Activated T-helper 1 cell treated with anti-CD3 and anti-CD28 coated beads, Interleukin-2, amount 50 U/mL, for 16 hours (primary cell): Measurements from ENCODE around the gene FGGY.

ENCODE experiments used
- DNase-seq, 2 donors: peaks; one replicate each; pipeline ENCODE4 v3.0.0-alpha.2; 2020; ENCODE audit warnings: low read depth in 1 of 2, low spot score in 1 of 2

FGGY gene

DNA sequence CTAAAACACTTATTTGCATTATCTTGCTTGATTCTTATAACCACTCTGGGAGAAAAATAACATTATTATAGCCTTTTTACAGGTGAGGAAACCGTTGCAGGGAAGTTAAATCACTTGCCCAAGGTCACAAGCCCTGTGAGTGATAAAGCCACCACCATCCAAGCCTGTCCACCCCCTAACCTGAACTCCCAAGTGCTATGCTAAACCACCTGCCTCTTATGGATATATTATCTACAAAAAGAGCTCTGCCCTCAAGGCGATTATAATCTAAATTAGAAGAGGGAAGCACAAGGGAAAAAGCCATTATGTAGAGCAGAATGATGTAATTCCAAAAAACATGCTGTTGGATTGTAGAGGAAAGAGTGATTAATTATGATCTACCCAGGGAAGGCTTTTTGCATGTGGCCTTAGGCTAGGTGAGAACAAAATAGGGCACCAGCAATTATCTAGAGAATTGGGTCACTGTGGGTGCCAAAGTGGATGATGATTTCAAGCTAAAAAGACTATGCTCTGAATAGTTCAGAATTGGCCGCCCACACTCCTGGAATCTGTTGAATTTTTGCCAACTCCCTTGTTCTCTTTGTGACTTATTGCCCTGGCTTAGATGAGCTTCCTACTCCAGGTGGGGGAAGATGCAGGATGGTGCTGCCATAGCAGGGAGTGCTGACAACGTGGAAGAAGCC is 205.3 kb downstream of the FGGY start:
- no peak for DNase-seq

DNA sequence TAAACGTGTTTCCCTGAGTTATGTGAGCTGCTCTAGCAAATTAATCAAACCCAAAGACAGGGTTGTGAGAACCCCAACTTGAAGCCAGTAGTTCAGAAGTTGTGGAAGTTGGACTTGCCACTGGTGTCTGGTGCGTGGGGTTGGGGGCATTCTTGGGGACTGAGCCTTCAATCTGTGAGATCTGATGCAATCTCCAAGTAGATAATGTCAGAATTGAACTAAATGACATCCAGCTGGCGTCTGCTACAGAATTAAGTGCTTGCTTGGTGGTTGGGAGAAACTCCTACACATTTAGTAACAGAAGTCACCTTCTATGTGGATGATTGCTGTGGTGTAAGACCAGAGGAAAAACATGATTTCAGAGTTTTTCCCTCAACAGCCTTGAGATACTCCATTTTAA is 207.4 kb downstream of the FGGY start:
- no peak for DNase-seq

DNA sequence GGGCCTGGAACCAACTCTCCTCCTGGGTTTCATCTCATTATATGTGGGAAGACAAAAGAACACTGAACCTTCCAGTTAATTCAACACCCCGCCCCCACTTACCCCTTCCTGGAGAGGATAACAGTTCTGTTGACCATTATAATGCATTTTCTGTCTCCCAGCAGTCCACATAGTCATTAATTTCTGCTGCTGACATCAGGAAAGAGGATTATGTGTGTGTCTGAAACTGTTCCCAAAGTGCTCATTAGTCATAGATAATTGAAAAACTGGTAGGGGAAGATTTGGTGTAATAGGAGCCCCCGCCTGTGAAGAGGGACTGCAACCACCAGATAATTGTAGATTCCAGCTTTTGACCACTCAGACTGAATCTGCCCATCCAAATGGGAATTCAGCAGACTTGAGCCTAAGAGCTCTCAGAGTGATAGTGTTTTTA is 208.7 kb downstream of the FGGY start:
- DNase-seq: no peak

DNA sequence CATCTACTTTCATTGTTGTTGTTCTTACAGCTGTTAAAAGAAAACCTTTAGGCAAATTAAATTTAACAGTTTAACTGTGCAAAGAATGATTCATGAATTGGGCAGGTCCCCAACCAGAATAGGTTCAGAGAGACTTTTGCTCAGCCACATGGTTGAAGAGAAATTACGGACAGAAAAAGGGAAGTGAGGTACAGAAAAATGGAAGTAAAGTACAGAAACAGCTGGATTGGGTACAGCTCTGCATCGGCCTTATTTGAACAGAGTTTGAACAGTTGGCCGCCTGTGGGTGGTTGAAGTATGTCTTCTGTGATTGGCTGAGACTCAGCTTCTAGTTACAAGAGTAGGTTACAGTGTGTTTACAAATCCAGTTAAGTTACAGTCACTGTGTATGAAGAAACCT is 210.1 kb downstream of the FGGY start:
- no peak for DNase-seq

DNA sequence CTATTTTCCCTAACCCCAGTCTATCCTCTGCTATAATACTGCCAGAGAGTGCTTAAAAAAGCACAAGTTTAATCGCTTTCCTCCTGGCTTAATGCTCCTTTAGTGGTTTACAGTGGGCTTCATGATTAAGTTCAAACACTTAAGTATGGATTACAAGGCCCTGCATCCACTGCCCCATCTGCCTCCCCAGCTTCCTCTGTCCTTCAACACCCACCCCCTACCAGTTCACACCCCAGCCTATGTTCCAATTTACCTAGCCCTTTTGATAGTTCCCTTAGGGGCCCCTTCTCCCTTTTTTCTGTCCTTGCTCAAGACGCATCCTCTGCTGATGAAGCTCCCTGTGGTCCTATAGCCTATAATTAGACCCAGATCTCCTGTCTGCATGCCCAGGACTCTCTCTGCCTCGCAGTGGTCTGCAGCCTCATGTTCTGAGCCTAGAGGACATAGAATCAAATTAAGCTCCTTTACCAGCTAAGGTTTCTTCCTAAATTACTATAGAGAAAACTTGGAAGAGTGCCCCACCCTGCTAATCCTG is 212.5 kb downstream of the FGGY start:
- DNase-seq: no peak

DNA sequence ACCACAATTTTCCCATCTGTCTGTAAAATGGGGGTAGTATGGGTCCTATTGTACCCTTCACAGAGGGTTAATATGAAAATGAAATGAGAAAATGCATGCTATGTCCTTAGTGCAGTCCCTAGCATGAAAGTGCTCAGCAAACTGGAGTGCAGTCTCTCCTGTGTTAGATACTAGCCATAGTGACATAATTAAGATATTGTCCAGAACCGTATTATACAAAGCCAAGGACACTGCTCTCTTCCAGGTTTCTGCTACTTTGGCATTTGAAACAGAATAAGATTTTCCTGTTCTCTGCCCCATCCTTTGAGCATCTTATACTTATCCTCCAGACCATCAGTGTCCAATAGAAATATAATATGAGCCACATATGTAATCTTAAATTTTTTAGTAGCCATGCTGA is 213.4 kb downstream of the FGGY start:
- DNase-seq: no peak

DNA sequence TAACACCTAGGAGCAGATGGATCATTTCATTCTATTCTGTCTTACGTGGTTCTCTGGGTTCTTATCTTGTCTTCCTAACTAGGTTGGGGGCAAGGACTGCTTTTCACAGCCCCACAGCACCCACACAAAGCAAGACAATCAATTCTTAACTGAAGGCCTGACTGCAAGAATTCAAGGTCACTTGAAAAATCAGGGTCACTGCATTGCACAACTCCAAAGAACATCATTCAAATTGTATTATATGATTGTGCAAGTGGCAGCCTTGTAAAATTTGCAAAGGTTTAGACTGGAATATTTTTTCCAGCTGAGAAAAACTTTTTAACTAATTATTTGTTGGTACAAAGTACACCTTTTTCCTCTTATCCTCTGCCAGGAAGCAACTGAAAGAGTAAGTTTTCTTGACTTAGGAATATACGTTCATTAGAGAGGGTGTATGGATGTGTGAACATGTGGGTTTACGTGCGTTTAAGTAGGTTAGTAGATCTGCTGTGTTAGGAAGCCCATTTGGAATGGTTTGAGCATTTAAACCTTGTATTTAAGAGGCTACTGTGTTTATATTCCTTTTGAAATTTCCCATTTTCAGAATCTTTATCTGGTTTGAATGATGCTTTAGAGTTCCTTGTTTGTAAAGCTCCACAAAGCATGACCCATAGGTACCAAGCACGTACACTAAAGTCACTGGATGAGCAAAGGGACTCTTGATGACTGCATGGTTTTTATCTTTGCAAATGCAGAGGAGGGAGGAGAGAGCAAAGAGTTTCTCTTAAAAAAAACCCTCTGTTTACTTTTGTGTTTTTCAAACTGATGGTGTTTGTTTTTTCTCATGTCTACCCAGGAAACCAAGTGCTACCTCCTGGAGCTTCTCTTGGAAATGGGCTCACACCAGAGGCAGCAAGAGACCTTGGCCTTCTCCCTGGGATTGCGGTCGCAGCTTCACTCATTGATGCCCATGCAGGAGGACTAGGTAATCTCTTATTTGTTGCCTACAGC is 214.9 kb downstream of the FGGY start:
- DNase-seq: no peak

DNA sequence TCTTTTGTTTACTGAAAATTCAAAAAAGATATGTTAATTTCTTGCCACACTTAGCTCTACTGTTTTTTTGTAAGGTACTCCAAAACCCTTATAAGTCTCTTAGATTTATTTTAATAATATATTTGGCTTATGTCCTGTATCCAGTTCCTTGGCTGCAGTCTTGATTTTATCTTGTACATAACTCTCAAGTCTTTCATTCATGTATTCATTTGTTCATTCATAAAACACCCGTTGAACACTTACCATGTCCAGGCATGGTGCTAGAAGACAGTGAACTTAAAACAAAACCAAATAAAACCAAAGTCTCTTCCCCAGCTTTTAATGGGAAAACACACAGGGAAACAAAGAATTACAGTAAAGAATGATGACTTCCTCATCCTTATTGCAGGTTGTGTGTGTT is 215.8 kb downstream of the FGGY start:
- no peak for DNase-seq

DNA sequence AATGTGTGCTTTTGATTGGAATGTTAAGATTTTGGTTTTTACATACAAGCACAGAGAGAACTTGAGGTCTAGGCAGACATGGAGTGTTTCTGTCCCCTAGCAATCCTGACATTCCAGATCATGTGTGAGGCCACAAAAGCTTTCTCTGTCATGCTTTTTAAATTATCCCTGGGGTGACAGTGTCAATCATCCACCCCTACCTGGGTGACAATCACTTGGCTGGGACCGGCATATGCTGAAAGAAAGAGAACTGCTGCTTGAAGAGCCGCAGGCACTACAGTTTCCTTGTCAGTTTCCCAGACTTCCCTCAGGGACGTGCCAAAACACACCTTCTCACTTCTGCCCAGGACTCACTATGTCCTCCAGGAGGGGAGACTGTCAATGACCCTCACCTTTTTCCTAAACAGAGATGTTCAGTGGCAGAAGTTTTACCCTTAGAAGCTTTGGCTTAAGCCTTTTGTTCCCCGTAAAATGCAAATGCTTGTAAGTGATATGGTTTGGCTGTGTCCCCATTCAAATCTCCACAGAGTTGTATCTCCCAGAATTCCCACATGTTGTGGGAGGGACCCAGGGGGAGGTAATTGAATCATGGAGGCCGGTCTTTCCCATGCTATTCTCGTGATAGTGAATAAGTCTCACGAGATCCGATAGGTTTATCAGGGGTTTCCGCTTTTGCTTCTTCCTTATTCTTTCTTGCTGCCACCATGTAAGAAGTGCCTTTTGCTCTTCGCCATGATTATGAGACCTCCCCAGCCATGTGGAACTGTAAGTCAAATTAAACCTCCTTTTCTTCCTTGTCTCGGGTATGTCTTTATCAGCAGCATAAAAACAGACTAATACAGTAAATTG is 217.4 kb downstream of the FGGY start:
- DNase-seq: no peak

DNA sequence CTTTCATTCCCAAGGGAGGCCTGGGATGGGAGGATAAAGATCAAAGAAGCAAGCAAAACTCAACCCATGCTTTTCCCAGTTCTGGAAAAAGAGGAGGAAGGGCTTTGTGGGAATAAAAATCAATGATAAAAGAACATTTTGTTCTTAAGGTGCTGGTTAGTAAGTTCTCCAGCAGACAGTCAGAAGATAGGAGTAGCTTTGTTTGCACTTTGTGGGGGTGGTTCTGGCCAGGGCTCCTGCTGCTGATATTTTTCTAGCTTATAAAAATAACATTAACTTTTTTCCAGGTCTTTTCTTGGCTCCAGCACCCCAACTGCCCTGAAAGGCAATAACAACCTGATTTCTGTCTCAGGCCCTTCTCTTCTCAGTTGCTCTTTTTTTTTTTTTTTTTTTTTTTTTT is 220.0 kb downstream of the FGGY start:
- no peak for DNase-seq

DNA sequence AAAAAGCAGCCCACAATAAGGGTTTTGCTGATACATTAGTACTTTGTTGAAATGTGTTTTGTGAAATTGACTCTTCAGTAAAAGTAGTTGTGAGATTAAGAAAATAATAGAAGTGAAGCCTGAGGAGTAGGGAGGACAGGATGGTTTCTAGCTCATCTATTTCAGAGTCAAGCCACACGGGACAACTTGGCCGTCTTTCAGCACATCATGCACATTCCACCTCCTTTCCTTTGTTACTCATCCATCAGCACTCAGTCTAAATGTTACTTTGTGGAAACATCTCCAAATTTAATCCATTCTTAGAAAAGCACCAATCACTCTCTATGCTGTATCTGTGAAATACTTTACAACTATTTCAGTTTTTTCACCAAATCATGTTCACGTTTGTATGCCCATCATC is 223.3 kb downstream of the FGGY start:
- no peak for DNase-seq

DNA sequence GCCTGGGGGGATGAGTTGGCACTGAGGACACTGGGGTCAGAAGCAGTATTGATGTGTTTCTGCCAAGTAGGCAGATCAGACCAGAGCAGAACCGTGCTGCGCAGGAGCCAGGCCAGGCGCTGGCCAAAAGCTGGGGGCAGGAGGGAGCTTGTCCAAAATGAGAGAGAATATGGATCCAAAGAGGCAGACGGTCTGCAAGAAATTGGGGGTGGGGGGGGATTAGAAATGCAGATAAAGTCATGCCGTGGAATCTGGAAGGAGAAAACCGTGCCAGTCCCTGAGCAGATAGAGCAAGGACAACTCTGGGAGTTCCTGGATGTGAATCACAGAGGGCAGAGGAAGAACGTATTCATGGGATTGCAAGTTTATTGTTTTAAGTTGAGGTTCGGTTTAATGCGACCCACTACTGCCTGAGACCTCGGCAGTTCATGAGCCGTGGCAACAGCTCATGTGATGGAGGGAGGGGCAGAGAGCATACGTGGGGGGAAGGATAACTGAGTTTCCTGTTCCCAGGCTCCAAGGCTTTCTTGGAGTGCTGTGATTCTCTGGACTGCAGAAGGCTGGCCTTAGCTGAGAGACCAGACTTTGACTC is 224.0 kb downstream of the FGGY start:
- DNase-seq: no peak

DNA sequence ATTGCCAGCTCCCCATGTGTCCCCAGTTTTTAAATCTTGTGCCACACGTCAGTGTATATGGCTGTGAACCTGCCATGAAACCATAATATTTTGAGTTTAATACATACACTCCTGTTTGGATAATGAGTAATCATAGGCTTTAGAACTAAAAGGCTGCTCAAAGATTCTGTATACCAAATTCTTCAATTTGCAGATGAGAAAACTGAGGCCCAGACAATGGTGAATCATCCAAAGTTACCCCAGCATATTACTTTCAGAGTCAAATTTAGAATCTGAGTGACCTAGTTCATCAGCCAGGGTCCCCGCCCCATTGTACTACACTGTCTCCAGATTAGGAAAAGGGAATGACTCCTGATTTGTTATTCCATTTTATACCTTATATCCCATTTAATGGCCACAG is 224.6 kb downstream of the FGGY start:
- DNase-seq: no peak

DNA sequence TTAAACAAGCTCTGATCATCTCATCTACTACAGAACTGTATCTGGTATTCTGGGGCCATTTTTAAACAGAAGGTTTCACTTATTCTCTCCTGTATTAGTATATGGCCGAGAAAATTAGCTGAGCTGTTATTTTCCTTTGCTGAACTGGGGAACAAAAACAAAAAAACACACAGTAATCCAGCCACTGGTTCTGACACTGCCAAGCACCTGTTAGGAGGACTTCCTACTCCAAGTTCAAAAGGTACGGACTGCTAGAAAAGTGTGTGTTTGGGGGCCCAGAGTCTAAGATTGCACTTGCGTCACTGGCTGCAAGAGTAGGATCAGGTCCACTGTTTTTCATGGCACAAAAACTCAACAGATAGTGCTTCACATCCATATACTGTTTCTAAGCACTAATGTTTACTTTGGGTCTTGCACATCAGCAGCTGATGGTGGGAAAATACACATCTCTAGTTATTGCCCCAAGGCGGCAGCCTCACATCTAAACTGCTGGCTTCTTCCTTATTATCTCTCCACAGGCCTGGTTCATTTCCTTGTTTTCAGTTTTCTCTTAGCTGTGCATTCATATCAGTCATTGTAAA is 226.1 kb downstream of the FGGY start:
- no peak for DNase-seq

DNA sequence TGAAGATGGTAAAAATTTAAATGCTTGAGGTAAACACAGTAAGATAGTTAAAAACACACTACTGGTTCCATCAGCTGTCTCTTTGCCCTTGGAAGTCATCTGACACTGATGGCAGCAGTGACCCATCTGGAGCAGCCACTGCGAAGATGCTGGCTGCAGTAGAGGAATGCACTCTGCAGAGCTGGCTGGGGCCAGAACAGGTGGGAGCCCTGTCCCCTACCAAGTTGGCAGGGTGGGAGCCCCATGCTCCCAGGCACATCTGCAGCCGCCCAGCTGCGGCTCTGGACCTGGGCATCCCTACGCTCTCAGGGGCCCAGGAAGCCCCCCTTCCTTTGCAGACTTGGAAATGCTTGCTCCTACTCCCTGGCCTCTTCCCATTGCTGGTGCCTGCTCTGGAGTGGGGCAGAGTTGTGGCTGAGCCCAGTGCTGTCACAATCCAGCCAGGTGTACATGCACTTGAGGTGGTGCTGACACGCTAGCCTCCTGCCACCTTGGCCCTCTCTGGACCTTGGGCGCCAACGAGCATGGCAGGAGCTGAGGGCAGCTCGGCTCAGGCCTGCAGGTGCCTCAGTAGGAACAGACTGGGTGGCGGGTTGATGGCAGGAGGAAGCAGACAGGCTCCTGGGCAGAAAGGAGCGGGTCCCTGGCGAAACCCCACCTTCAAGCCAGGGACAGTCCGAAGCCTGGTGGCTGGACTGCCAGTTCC is 227.0 kb downstream of the FGGY start:
- no peak for DNase-seq

DNA sequence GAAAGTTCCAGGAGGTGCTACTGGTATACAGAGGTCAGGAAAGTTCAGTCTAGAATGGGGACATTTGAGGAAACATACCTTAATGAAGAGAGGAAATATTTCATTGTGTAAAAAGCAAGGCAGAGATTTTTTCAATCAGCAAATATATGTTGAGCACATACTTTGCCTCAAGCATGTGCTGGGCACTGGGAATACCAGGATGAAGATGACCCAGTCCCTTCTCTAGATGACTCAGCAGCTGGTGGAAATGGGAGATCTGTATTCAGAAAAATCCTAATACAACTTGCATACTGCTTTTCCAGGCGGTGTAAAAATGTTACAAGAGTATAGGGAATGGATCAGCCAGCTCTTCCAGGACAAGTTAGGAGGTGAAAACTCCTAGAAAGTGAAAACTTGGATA is 229.3 kb downstream of the FGGY start:
- DNase-seq: no peak

DNA sequence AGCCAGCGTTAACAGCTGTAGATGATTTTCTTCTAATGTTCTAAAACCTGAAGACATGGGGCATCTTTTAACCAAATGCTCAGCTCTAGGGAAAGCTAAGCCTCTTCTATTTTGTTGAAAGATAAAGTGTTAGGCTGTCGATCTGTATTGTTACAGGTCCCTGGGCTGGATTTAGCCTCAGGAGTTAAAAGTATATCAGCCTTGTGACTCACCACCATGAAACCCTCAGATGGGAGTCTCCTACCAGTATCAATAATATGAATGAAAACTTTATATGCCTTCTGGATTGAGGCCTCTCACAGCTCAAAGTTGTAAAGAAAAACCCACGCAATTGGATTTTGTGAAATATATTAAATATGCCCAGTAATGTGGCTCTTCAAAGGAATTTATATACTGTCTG is 231.6 kb downstream of the FGGY start:
- DNase-seq: no peak

DNA sequence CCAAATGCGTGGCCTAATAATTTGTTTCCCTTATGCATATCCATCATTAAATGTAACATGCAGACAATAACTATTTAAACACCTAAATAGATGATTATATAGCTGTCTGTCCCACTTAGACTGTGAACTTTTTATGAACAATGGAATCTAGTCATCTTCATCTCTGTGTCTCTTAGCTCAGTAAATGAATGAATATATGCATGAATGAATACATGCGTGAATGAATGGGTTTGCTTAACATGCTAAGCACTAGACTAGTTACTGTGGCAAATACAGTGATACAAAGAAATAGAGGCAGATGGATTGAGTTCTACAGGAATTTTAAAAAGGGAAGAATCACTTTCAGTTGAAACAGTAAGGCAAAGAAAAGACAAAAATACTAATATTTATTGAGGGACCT is 232.0 kb downstream of the FGGY start:
- DNase-seq: no peak

DNA sequence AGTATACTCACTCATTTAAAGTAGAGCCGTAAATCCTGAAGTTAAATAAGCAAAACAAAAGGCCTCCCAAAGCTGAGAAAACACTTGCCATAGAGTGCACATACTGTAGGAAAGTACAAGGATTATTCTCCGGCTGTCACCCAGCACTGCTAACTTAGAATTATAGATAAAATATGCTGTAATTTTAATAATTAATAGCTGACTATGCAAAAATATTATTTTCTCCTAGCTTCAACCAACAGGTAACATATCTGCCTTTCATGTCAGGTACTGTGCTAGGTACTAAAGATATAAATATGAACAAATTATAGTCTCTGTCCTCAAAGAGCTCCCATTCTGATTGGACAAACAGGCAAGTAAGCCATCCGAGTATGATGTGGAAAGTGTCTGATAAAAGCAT is 233.2 kb downstream of the FGGY start:
- no peak for DNase-seq

DNA sequence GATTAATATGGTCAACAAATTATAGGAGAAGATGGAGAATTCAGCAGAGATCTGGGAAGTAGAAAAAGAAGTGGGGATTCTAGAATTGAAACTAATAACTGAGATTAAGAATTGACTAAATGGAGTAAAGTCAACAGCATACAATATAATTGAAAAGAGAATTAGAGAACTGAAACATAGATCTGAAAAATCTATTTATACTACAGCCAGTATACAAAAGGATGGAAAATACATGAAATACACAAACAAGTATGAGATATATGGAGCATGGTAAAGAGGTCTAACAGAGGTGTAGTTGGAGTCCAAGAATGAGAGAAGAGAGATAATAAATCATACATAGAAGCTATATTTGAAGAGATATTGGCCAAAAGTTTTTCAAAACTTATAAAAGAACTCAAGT is 235.2 kb downstream of the FGGY start:
- DNase-seq: no peak
